CD14-positive monocyte (primary cell): ENCODE data around the gene SLC12A8. TPM values are rescaled to one million over a fixed set of nuclear protein-coding genes. Genes with fewer than 3 reads are reported as not detected.

Experiments used
- DNase-seq, 3 donors: peaks; one replicate each; pipeline ENCODE4 v3.0.0-alpha.2; 2011 to 2022
- H2AFZ ChIP-seq: 2 replicates; pipeline ENCODE4 v1.6.0; 2012; ENCODE audit warnings: mild to moderate bottlenecking, low read depth, low read length, inconsistent platforms; ENCODE audit not compliant: insufficient read depth, poor library complexity, severe bottlenecking
- H3K27ac ChIP-seq, 2 donors: 1 replicate in 1 of 2; 2 replicates in 1 of 2; pipeline ENCODE4 v1.5.1; 2012 to 2013; ENCODE audit warnings: low read length in 2 of 2, control low read depth in 1 of 2, inconsistent platforms in 1 of 2, low read depth in 1 of 2, mild to moderate bottlenecking in 1 of 2
- H3K27me3 ChIP-seq, 2 donors: one replicate each; pipeline versions ENCODE4 v1.6.0 to v1.6.1; 2011 to 2013; ENCODE audit warnings: low read length in 2 of 2; ENCODE audit not compliant: control insufficient read depth in 2 of 2, insufficient read depth in 2 of 2
- H3K36me3 ChIP-seq, 2 donors: replicated peaks in 1 of 2; 1 replicate in 1 of 2; 2 replicates in 1 of 2; pipeline versions ENCODE4 v1.5.1 to v1.6.1; 2012 to 2013; ENCODE audit warnings: low read length in 2 of 2, control low read depth in 1 of 2, inconsistent platforms in 1 of 2, mild to moderate bottlenecking in 1 of 2; ENCODE audit not compliant: insufficient read depth in 2 of 2, control insufficient read depth in 1 of 2
- H3K4me1 ChIP-seq, 2 donors: 1 replicate in 1 of 2; 2 replicates in 1 of 2; pipeline versions ENCODE4 v1.5.1 to v1.6.1; 2012 to 2013; ENCODE audit warnings: low read length in 2 of 2, control low read depth in 1 of 2, inconsistent platforms in 1 of 2, mild to moderate bottlenecking in 1 of 2, moderate library complexity in 1 of 2; ENCODE audit not compliant: insufficient read depth in 2 of 2, control insufficient read depth in 1 of 2
- H3K4me2 ChIP-seq: replicated peaks from 2 replicates; pipeline ENCODE3; 2012; ENCODE audit warnings: low read length, moderate library complexity, mild to moderate bottlenecking; ENCODE audit not compliant: poor library complexity, severe bottlenecking; ENCODE audit errors: extremely low read depth
- H3K4me3 ChIP-seq, 3 experiments: fragments of 200-600 bp in 1 of 3; sonication (generic) in 1 of 3; replicated peaks in 1 of 3; 1 replicate in 2 of 3; 2 replicates in 1 of 3; pipeline ENCODE4 v1.5.1; 2011 to 2013; ENCODE audit warnings: low read length in 3 of 3, mild to moderate bottlenecking in 3 of 3, control low read depth in 2 of 3, low read depth in 2 of 3, inconsistent platforms in 1 of 3, moderate library complexity in 1 of 3
- H3K79me2 ChIP-seq: 2 replicates; pipeline ENCODE4 v1.6.0; 2012; ENCODE audit warnings: mild to moderate bottlenecking, control low read depth, inconsistent platforms, low read length, moderate library complexity; ENCODE audit not compliant: insufficient read depth
- H3K9ac ChIP-seq: 2 replicates; pipeline ENCODE4 v1.6.0; 2017; ENCODE audit warnings: low read length, mild to moderate bottlenecking; ENCODE audit not compliant: insufficient read depth, poor library complexity, severe bottlenecking
- H3K9me3 ChIP-seq, 2 donors: replicated peaks in 1 of 2; 1 replicate in 1 of 2; 2 replicates in 1 of 2; pipeline versions ENCODE4 v1.5.1 to v1.6.1; 2012 to 2013; ENCODE audit warnings: low read length in 2 of 2, control low read depth in 1 of 2; ENCODE audit not compliant: control insufficient read depth in 1 of 2, insufficient read depth in 1 of 2
- H4K20me1 ChIP-seq: 2 replicates; pipeline ENCODE4 v1.6.0; 2012; ENCODE audit warnings: mild to moderate bottlenecking, low read length, control low read depth, moderate library complexity; ENCODE audit not compliant: insufficient read depth
- H3K27ac Mint-ChIP-seq, 7 donors: one replicate each; pipeline ENCODE4 v1.8.0; 2020; ENCODE audit warnings: mild to moderate bottlenecking in 7 of 7, mixed read lengths in 7 of 7, moderate library complexity in 6 of 7, inconsistent platforms in 2 of 7
- H3K27me3 Mint-ChIP-seq, 3 donors: one replicate each; pipeline ENCODE4 v1.8.0; 2021 to 2022; ENCODE audit warnings: low read depth in 3 of 3, mild to moderate bottlenecking in 3 of 3, mixed read lengths in 3 of 3, moderate library complexity in 3 of 3, inconsistent platforms in 1 of 3
- H3K36me3 Mint-ChIP-seq, 2 donors: one replicate each; pipeline ENCODE4 v1.8.0; 2020; ENCODE audit warnings: mixed read lengths in 2 of 2, inconsistent platforms in 1 of 2, mild to moderate bottlenecking in 1 of 2
- H3K4me1 Mint-ChIP-seq: one replicate; pipeline ENCODE4 v1.8.0; 2020; ENCODE audit warnings: mild to moderate bottlenecking, mixed read lengths
- H3K4me3 Mint-ChIP-seq, 2 donors: one replicate each; pipeline ENCODE4 v1.8.0; 2020; ENCODE audit warnings: mild to moderate bottlenecking in 2 of 2, mixed read lengths in 2 of 2, moderate library complexity in 1 of 2
- H3K9me3 Mint-ChIP-seq, 7 donors: one replicate each; pipeline ENCODE4 v1.8.0; 2020 to 2022; ENCODE audit warnings: mixed read lengths in 7 of 7, mild to moderate bottlenecking in 6 of 7, moderate library complexity in 6 of 7, inconsistent platforms in 2 of 7
- WGBS: methylation state at CpG from one replicate; pipeline ENCODE4 v1.1.5; 2013; ENCODE audit warnings: missing lambda C conversion rate; ENCODE audit not compliant: insufficient coverage; 5-methylcytosine and 5-hydroxymethylcytosine counted together
- intact Hi-C, 2 donors: fragments of 100-400 bp; cut with micrococcal nuclease; formaldehyde crosslinking; loops; one replicate each; pipeline versions ENCODE4 v1.15.0 to v1.15.1; 2023
- polyA plus RNA-seq, 3 donors: library from polyadenylated mRNA; depleted of rRNA in 1 of 3; unstranded in 2 of 3; stranded (reverse) in 1 of 3; fragments of 300-500 nt in 2 of 3; fragments of >200 nt in 1 of 3; fragmentation: Illumina TruSeq in 2 of 3; gene quantifications; 1 replicate in 2 of 3; 2 replicates in 1 of 3; pipeline ENCODE4 v1.2.3, GENCODE V29; 2012 to 2021
- TF ChIP-seq, protein P1 (sequence below): fragments of 200-600 bp; IDR thresholded peaks from one replicate; pipeline ENCODE4 v1.8.0; 2022; ENCODE audit warnings: antibody characterized with exemption, mild to moderate bottlenecking

The SLC12A8 gene
- polyA plus RNA-seq, 3 donors: 0.23 to 0.46 (median 0.35) TPM

DNA sequence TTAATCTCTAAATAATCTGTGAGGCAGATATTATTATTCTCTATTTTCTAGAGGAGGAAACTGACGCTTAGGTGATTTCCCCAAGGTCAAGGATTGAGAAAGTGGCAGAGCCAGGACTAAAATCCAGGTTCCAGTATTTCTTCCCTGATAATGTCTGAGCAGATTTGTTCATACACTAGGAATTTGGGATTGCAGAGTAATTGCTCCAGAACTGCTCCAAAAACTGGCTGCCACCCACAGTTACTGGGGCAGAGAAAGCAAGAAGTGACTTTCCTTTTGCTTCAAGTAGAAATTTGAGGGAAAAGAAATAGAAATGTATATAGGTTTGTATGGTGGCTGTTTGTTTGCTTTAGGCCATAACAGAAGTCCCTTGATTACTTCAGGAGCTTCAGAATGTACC is 60.6 kb downstream of the SLC12A8 start:
- Histone ChIP-seq H3K4me3 (no peak overlapping the region), H4K20me1 (no peaks in the 10 kb centered on the region), H3K9ac (no peak overlapping the region), H3K4me1 (peaks cover 53 to 61% of the 10 kb centered on the region in 2 donors), H3K27ac (no peak overlapping the region), H3K79me2 (no peaks in the 10 kb centered on the region), H3K4me2 (no peak overlapping the region), H3K36me3 (no peaks in the 10 kb centered on the region), H3K27me3 (no peaks in the 10 kb centered on the region), H2AFZ (no peak overlapping the region), H3K9me3 (no peaks in the 10 kb centered on the region)
- peaks cover 0 to 3% (median 0%) of the 10 kb centered on the region in 7 donors for H3K9me3 Mint-ChIP-seq
- intact Hi-C loops: no loop called here
- DNase-seq: no peak
- TF ChIP-seq, protein P1, sequence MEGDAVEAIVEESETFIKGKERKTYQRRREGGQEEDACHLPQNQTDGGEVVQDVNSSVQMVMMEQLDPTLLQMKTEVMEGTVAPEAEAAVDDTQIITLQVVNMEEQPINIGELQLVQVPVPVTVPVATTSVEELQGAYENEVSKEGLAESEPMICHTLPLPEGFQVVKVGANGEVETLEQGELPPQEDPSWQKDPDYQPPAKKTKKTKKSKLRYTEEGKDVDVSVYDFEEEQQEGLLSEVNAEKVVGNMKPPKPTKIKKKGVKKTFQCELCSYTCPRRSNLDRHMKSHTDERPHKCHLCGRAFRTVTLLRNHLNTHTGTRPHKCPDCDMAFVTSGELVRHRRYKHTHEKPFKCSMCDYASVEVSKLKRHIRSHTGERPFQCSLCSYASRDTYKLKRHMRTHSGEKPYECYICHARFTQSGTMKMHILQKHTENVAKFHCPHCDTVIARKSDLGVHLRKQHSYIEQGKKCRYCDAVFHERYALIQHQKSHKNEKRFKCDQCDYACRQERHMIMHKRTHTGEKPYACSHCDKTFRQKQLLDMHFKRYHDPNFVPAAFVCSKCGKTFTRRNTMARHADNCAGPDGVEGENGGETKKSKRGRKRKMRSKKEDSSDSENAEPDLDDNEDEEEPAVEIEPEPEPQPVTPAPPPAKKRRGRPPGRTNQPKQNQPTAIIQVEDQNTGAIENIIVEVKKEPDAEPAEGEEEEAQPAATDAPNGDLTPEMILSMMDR: no peak
- H3K4me3 Mint-ChIP-seq: no peak overlapping the region
- H3K27me3 Mint-ChIP-seq: peaks cover 0 to 2% (median 0%) of the 10 kb centered on the region in 3 donors
- peaks cover 55% of the 10 kb centered on the region for H3K4me1 Mint-ChIP-seq
- no peak overlapping the region for H3K27ac Mint-ChIP-seq
- no CpG with 5 or more reads among the region's 1 CpG for WGBS
- H3K36me3 Mint-ChIP-seq: peaks cover 0 to 2% of the 10 kb centered on the region in 2 donors

DNA sequence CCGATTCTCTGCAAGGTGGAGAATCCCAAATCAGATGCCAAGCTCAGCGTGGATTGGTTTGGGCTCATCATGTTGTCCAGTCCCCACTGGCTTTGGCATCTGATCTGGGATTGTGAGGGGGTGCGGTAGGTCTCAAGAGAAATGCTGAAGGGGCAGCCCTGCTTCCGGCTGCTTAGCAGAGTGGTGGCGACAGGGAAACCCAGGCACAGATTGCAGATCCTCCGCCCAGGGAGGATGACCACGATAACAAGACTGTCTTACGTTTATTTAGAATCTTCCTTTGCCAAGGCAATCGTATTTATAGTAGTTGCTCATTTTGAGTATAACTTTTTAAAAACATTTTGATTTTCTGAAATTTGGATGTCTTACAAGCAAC is 61.1 kb downstream of the SLC12A8 start:
- intact Hi-C loops: no loop called here
- Histone ChIP-seq H4K20me1 (no peaks in the 10 kb centered on the region), H3K4me1 (peaks cover 56 to 63% of the 10 kb centered on the region in 2 donors), H2AFZ (no peak overlapping the region), H3K9me3 (no peaks in the 10 kb centered on the region), H3K27me3 (no peaks in the 10 kb centered on the region), H3K4me2 (no peak overlapping the region), H3K36me3 (no peaks in the 10 kb centered on the region), H3K9ac (no peak overlapping the region), H3K79me2 (no peaks in the 10 kb centered on the region), H3K27ac (no peak overlapping the region), H3K4me3 (no peak overlapping the region)
- Mint-ChIP-seq H3K4me1 (peaks cover 59% of the 10 kb centered on the region), H3K27ac (peak overlapping the region in 1 of 7 donors; percentile 57), H3K27me3 (peaks cover 0 to 3% (median 0%) of the 10 kb centered on the region in 3 donors), H3K4me3 (no peak overlapping the region), H3K9me3 (peaks cover 0 to 3% (median 0%) of the 10 kb centered on the region in 7 donors), H3K36me3 (peaks cover 0 to 2% of the 10 kb centered on the region in 2 donors)
- TF ChIP-seq, protein P1: no peak
- WGBS: 93% methylated on average over 3 of the region's 9 CpGs
- DNase-seq: no peak
